Left lung (tissue), 10 donors: ENCODE measurements around the gene CNTN4. TPM values are rescaled to one million over a fixed set of nuclear protein-coding genes. Genes with fewer than 3 reads are reported as not detected.

Experiments
- ATAC-seq: fragments of 200-7000 bp; cut with Tn5 transposase; one replicate; pipeline ENCODE4 v1.9.1; 2020; ENCODE audit warnings: moderate library complexity
- DNase-seq, 4 donors: peaks; one replicate each; pipeline ENCODE4 v3.0.0-alpha.2; 2013 to 2020
- H3K27ac ChIP-seq, 2 donors: fragments of 200-600 bp; sonication (generic) in 1 of 2; one replicate each; pipeline versions ENCODE4 v1.5.0 to v1.8.0; 2020 to 2021
- H3K27me3 ChIP-seq, 2 donors: fragments of 200-600 bp; sonication (generic) in 1 of 2; one replicate each; pipeline versions ENCODE4 v1.5.0 to v1.8.0; 2020 to 2021
- H3K36me3 ChIP-seq, 2 donors: fragments of 200-600 bp; sonication (generic) in 1 of 2; one replicate each; pipeline versions ENCODE4 v1.5.0 to v1.8.0; 2020 to 2021
- H3K4me1 ChIP-seq, 2 donors: fragments of 200-600 bp; one replicate each; pipeline ENCODE4 v1.8.0; 2021
- H3K4me3 ChIP-seq, 2 donors: fragments of 200-600 bp; sonication (generic) in 1 of 2; one replicate each; pipeline versions ENCODE4 v1.5.0 to v1.8.0; 2020 to 2021; ENCODE audit warnings: mild to moderate bottlenecking in 1 of 2
- H3K9me3 ChIP-seq, 2 donors: fragments of 200-600 bp; sonication (generic) in 1 of 2; one replicate each; pipeline versions ENCODE4 v1.5.0 to v1.8.0; 2020 to 2021
- CTCF ChIP-seq, 2 donors: fragments of 200-600 bp; sonication (generic) in 1 of 2; IDR thresholded peaks; one replicate each; pipeline versions ENCODE4 v1.5.0 to v1.8.0; 2021; ENCODE audit warnings: antibody characterized with exemption in 2 of 2
- intact Hi-C, 2 donors: fragments of 100-400 bp; cut with DNase I; formaldehyde crosslinking; loops; one replicate each; pipeline versions ENCODE4 v1.11.2 to v1.14.2; 2022
- polyA plus RNA-seq, 6 donors: library from polyadenylated mRNA; unstranded; fragments of 120-200 nt; gene quantifications; one replicate each; pipeline ENCODE4 v1.2.1, GENCODE V29; 2013; ENCODE audit not compliant: insufficient read length in 6 of 6
- total RNA-seq, 2 donors: library from RNA; stranded (reverse); fragmentation: NEBNext Ultra II Directional; extraction: Animal tissue kit (Norgen Biotek cat#: 25700); gene quantifications; one replicate each; pipeline ENCODE4 v1.2.1, GENCODE V29; 2021
- donor health status: DM: no; HTN: yes; CAD: no.
- donor health status: DM: no; HTN: no; CAD: no.

CNTN4 gene
- total and polyA plus RNA-seq, 8 donors: 5.9 to 10.4 (median 8.2) TPM

- no peak for TF ChIP-seq CTCF (IDR thresholded peaks at IDR 0.05)
- no peak overlapping the region for H3K4me3 ChIP-seq
- H3K27me3 ChIP-seq: no peaks in the 10 kb centered on the region
- H3K9me3 ChIP-seq: no peaks in the 10 kb centered on the region
- H3K36me3 ChIP-seq: no peaks in the 10 kb centered on the region
- DNase-seq (no peak), ATAC-seq (no peak)
- no peaks in the 10 kb centered on the region for H3K4me1 ChIP-seq
- intact Hi-C loops: no loop called here
- H3K27ac ChIP-seq: no peak overlapping the region
These were observed 752.0 kb downstream of the CNTN4 start for GRCh38 chr3:2850701-2851100.

GRCh38 chr3:2851361-2851760 is 752.7 kb downstream of the CNTN4 start:
- Histone ChIP-seq H3K9me3 (no peaks in the 10 kb centered on the region), H3K36me3 (no peaks in the 10 kb centered on the region), H3K4me1 (no peaks in the 10 kb centered on the region), H3K4me3 (no peak overlapping the region), H3K27ac (no peak overlapping the region), H3K27me3 (no peaks in the 10 kb centered on the region)
- DNase-seq (no peak), ATAC-seq (peak; percentile 52)
- intact Hi-C loops: no loop called here
- no peak for TF ChIP-seq CTCF (IDR thresholded peaks at IDR 0.05)

- peak in 1 of 4 donors; percentile 16 for DNase-seq
- Histone ChIP-seq H3K9me3 (no peaks in the 10 kb centered on the region), H3K27ac (no peak overlapping the region), H3K4me1 (no peaks in the 10 kb centered on the region), H3K4me3 (no peak overlapping the region), H3K36me3 (no peaks in the 10 kb centered on the region), H3K27me3 (no peaks in the 10 kb centered on the region)
- no peak for TF ChIP-seq CTCF (IDR thresholded peaks at IDR 0.05)
- intact Hi-C loops: no loop called here
- ATAC-seq: peak; percentile 63
These were observed 753.2 kb downstream of the CNTN4 start for GRCh38 chr3:2851835-2852234.

GRCh38 chr3:2853651-2854050 is 755.0 kb downstream of the CNTN4 start:
- Histone ChIP-seq H3K4me1 (no peaks in the 10 kb centered on the region), H3K4me3 (no peak overlapping the region), H3K9me3 (no peaks in the 10 kb centered on the region), H3K27me3 (no peaks in the 10 kb centered on the region), H3K36me3 (no peaks in the 10 kb centered on the region), H3K27ac (no peak overlapping the region)
- DNase-seq (no peak), ATAC-seq (no peak)
- intact Hi-C loops: no loop called here
- TF ChIP-seq CTCF (IDR thresholded peaks at IDR 0.05): no peak

GRCh38 chr3:2856138-2857133 is 757.8 kb downstream of the CNTN4 start:
- DNase-seq: no peak
- no peak for ATAC-seq
- H3K4me3 ChIP-seq: no peak overlapping the region
- no peak overlapping the region for H3K27ac ChIP-seq
- H3K27me3 ChIP-seq: no peaks in the 10 kb centered on the region
- H3K4me1 ChIP-seq: no peaks in the 10 kb centered on the region
- no peaks in the 10 kb centered on the region for H3K9me3 ChIP-seq
- H3K36me3 ChIP-seq: no peaks in the 10 kb centered on the region
- TF ChIP-seq CTCF (IDR thresholded peaks at IDR 0.05): no peak
- intact Hi-C loops: no loop called here
